Stimulated activated CD4-positive, alpha-beta T cell treated with anti-CD3 and anti-CD28 coated beads, TNF-alpha, amount 100 ng/mL, for 24 hours (primary cell): ENCODE results near the gene EFNA3.

Experiments
- DNase-seq, 3 experiments: peaks; one replicate each; pipeline ENCODE4 v3.0.0-alpha.2; 2020; ENCODE audit warnings: low read depth in 3 of 3

The EFNA3 gene

DNA sequence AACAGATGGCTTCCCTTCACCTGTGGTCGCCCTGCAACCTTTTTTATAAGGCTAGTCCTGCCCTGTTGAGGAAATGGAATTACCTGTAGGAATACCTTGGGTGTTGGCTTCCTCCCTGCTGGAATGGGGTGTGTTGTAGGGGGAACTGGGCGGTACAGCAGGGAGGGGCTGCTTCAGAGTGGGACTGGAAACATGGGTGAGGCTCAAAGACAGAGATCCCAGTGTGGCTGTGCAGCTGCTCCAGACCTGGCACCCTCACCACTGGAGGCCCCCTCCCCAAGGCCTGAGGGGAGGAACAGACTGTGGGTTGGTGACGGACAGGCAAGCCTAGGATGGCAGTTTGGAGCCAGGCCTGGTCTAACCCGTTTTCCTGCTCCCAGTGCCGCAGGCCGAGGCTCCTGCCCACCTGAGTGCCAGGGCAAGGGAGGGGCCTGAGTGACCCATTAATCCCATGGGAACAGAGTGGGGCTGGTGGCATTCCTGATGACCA, 4.5 kb downstream of the EFNA3 start:
- DNase-seq: no peak

DNA sequence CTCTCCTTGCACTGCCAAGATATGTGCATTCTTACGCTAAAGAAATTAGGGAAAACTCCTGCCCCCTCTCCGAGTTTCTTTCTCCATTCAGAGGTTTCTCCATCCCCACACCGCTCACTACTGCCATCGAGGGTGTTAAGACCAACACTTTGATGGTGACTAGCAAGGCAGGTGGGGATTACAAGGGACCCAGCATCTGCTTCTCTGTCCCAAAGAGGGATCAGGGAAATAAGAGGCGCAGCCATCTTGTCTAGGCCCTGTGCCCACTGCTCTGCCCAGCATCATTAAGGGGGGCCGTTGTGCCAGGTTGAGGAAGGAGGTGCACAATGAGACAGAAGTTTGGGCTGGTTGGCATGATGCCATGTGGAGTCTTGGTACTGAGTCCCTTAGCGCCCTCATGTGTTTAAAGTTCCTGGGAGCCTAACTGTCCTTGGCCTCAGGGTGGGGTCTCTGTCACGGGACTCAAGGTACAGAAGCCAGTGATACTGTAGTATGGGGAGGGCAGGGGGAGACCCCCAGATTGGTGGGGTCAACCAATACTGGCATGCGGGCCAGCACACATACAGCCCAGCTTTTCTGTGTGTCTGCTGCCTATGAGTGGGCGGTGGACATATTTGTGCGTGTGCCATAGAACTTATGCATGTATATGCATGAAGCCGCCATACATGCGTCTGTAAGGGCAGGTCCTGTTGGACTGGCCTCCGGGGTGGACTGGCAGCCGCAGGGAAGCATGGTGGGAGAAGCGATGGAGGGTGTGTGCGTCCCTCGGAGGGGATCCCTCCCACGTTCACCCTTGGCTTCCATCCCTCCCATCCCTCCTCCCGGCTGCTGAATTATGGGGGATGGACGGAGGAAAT, 5.5 kb downstream of the EFNA3 start:
- no peak for DNase-seq

- peak; percentile 81 to 92 (median 83) for DNase-seq
Observed at GRCh38 chr1:155084722-155085503, 6.3 kb downstream of the EFNA3 start.

DNA sequence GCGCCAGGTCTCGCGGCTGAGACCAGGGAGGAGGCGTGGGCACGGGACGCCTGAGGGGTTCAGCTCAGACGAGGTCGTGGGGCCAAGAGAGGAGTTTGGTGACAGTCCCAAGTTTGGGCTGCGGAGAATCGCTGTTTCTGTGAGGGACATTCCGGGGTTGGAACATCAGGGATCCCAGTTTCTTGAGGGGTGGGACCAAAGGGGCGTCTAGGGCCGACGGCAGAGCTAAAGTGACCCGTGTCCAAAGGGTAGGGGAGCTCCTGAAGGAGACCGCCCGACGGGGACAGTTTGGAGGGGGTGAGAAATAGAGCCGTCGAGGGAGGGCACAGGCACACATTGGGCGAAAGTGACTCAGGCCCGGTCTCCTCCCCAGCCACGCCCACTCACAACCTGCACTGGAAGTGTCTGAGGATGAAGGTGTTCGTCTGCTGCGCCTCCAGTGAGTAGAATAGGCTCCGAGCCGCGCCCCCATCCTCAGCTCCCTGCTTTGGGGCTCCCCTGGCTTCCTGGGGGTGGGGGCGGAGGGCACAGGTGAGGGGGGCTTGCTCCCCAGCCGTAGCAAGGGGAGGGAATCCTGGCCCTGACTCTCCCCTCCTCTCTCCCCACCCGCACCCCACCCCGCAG, 7.0 kb downstream of the EFNA3 start:
- peak; percentile 63 to 78 (median 64) for DNase-seq

GRCh38 chr1:155086128-155086741, 7.6 kb downstream of the EFNA3 start:
- peak; percentile 67 to 82 (median 68) for DNase-seq

DNA sequence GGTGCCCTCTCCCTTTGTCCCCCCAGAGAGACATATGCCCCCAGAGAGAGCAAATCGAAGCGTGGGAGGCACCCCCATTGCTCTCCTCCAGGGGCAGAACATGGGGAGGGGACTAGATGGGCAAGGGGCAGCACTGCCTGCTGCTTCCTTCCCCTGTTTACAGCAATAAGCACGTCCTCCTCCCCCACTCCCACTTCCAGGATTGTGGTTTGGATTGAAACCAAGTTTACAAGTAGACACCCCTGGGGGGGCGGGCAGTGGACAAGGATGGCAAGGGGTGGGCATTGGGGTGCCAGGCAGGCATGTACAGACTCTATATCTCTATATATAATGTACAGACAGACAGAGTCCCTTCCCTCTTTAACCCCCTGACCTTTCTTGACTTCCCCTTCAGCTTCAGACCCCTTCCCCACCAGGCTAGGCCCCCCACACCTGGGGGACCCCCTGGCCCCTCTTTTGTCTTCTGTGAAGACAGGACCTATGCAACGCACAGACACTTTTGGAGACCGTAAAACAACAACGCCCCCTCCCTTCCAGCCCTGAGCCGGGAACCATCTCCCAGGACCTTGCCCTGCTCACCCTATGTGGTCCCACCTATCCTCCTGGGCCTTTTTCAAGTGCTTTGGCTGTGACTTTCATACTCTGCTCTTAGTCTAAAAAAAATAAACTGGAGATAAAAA, 8.4 kb downstream of the EFNA3 start:
- no peak for DNase-seq

DNA sequence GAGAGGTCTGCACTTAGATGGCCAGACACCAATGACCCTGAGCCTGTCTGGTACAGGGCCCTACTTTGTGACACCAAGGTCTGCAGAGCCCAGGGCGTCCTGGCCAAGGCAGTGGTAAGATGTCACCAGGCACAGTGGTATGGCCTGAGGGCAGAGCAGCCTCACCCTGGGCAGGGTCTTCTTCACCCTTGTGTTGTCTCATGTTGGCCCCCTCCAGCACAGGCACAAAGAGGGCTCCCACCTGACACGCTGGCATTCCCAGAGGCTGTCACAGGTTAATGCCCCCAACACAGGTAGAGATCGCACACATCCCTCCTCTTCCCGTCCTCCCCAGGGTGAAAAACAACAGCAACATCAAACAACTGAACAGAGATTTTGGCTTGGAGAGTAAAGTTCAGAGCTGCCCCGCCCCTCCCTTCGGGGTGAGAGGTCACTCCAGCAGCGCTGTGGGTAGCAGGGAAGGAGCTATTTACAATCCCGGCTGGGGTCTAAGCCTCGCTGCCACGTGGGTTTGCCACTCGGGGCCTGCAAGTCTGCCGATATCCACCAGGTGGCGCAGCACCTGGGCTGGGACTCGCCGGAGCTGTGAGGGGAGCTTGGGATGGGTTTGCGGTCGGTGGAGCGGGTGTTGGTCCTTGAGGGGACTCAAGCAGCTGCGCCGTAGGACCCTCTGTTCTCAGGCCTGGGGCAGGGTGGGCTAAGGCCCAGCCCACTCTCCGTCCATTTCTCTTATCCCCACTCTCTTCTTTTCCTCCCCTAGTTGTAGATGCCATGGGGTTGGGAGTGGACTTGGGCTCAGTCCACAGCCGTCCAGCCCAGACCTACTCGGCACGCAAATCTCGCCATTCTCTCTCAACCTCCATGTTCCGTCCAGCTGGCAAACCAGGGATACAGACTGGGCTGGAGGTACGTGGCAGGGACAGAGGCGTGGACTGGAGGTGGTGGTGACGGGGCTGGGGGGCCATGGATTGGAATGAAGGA, 12.7 kb downstream of the EFNA3 start:
- DNase-seq: peak; percentile 68 to 80 (median 72)

GRCh38 chr1:155092131-155092530, 13.5 kb downstream of the EFNA3 start:
- no peak for DNase-seq

- DNase-seq: no peak
Observed at GRCh38 chr1:155092641-155093040, 14.0 kb downstream of the EFNA3 start.

- DNase-seq: no peak
Observed at GRCh38 chr1:155093911-155094621, 15.4 kb downstream of the EFNA3 start.

GRCh38 chr1:155094622-155094948, 15.9 kb downstream of the EFNA3 start:
- DNase-seq: no peak

DNA sequence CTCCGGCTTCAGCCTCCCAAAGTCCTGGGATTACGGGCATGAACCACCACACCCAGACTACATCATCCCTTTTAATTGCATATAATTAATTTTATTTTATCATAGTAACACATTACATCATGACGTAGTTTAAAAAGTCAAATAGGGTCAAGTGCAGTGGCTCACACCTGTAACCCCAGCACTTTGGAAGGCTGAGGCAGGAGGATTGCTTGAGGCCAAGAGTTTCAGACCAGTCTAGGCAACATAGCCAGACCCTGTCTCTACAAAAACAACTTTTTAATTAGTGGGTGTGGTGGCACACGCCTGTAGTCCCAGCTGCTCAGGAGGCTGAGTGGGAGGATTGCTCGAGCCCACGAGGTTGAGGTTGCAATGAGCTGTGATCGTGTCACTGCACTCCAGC, 20.7 kb downstream of the EFNA3 start:
- no peak for DNase-seq

DNA sequence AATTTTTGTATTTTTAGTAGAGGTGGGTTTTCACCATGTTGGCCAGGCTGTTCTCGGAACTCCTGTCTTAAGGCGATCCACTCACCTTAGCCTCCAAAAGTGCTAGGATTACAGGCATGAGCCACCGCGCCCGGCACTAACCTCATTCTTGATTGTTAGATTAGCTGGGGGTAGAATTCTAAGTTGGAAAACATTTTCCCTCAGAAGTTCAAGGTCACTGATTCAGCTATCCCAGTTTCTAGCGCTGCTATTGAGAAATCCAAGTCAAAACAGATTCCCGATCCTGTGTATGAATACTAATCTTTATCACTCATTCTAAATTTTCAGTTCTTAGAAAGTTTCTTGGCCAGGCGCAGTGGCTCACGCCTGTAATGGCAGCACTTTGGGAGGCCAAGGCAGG, 24.7 kb downstream of the EFNA3 start:
- no peak for DNase-seq

DNA sequence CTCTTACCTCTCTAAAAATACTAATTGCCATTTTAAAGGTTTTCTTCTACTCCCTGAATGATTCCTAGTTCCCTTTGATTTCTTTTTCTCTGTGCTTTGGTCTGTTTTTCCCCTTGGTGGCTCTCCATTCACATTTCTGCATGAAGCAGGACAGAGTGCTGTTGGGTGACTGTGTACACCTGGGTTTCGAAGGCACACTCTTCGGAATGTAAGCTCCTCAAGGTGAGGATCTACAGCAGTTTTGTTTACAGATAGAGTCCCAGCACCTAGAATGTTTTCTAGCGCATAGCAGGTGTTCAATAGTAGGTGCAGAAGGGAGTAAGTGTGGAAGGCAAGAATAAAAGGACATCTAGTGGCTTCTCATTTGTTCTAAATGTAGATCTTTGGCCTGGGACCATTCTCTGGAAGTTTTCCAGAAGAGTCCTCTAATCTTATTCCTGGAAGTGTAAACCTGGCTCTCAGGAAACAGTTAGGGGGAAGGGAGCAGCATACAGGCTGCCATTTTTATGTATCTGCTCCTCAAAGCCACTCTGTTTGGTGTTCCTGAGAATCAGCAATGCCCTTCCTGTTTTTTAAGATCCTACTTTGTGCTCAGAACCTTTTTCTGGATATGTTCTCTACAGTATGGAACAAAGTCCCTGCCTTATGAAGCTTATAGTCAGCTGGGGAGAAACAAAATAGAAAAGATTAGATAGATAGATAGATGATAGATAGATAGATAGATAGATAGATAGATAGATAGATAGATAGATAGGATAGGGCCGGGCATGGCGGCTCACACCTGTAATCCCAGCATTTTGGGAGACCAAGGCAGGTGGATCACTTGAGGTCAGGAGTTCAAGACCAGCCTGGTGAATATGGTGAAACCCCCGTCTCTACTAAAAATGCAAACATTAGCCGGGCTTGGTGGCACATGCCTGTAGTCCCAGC, 26.2 kb downstream of the EFNA3 start:
- DNase-seq: no peak

DNA sequence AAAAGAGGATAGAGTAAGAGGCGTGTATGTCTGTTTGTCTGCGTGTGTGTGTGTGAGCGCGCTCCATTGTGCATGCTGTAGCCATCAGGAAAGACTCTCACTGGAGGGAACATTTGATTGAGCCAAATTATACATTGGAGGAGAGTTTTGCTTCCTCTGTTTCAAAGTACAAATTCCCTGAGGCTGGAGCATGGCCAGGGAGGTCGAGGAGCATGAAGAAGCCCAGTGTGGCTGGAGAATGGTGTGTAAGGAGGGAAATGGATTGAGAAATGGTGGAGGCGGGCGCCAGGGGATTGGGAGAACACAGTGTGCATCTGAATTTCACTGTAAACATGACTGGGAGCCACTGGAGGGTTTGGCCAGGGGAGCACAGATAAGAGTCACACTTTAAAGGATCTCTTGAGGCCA, 27.0 kb downstream of the EFNA3 start:
- DNase-seq: no peak

GRCh38 chr1:155106862-155107261, 28.2 kb downstream of the EFNA3 start:
- no peak for DNase-seq

GRCh38 chr1:155107309-155108264, 28.9 kb downstream of the EFNA3 start:
- DNase-seq: no peak
